Esophagus (tissue), 2 donors: ENCODE results near the gene LRRK1. TPM values are rescaled to one million over a fixed set of nuclear protein-coding genes. Genes with fewer than 3 reads are reported as not detected.
A peak's percentile ranks its signal among the peaks of the same experiment; 100 is the strongest.

Experiments used
- H3K27ac ChIP-seq, 2 donors: one replicate each; pipeline ENCODE4 v1.5.1; 2013; ENCODE audit warnings: low read depth in 2 of 2, mild to moderate bottlenecking in 2 of 2, inconsistent platforms in 1 of 2, low read length in 1 of 2, moderate library complexity in 1 of 2
- H3K27me3 ChIP-seq, 2 donors: one replicate each; pipeline ENCODE4 v1.6.1; 2013; ENCODE audit warnings: low read length in 2 of 2, control low read depth in 1 of 2, mild to moderate bottlenecking in 1 of 2; ENCODE audit not compliant: insufficient read depth in 2 of 2, control insufficient read depth in 1 of 2
- H3K36me3 ChIP-seq, 2 donors: one replicate each; pipeline ENCODE4 v1.6.1; 2013; ENCODE audit warnings: low read length in 1 of 2; ENCODE audit not compliant: control insufficient read depth in 2 of 2, insufficient read depth in 2 of 2
- H3K4me1 ChIP-seq, 2 donors: one replicate each; pipeline ENCODE4 v1.6.1; 2013; ENCODE audit warnings: low read length in 1 of 2; ENCODE audit not compliant: control insufficient read depth in 2 of 2, insufficient read depth in 2 of 2
- H3K4me3 ChIP-seq, 2 donors: one replicate each; pipeline ENCODE4 v1.5.1; 2013; ENCODE audit warnings: low read length in 2 of 2, mild to moderate bottlenecking in 2 of 2, low read depth in 1 of 2, moderate library complexity in 1 of 2
- H3K9me3 ChIP-seq, 2 donors: one replicate each; pipeline ENCODE4 v1.6.1; 2013; ENCODE audit warnings: mild to moderate bottlenecking in 2 of 2, low read depth in 1 of 2, low read length in 1 of 2, moderate library complexity in 1 of 2; ENCODE audit not compliant: control insufficient read depth in 2 of 2, insufficient read depth in 1 of 2
- WGBS, 2 donors: extraction: QIAGEN DNeasy Blood & Tissue Kit; methylation state at CpG; one replicate each; pipeline ENCODE4 v1.1.7; 2013; 5-methylcytosine and 5-hydroxymethylcytosine counted together
- polyA plus RNA-seq, 2 donors: library from polyadenylated mRNA; stranded (reverse); fragments of 200-250 nt; gene quantifications; one replicate each; pipeline ENCODE4 v1.2.3, GENCODE V29; 2013
- donor health status: healthy with polysubstance abuse.
- donor health status: Bipolar disorder and iron deficiency.

Gene LRRK1
- polyA plus RNA-seq, 2 donors = 4.4 to 7.0 TPM

- Histone ChIP-seq H3K4me3 (no peak overlapping the region), H3K36me3 (peaks cover 0 to 37% of the 10 kb centered on the region in 2 donors), H3K4me1 (peaks cover 0 to 1% of the 10 kb centered on the region in 2 donors), H3K9me3 (no peaks in the 10 kb centered on the region), H3K27ac (no peak overlapping the region), H3K27me3 (no peaks in the 10 kb centered on the region)
- WGBS, 2 donors = 83 to 90% methylated on average over 9 of the region's 9 CpGs
Observed at GRCh38 chr15:101063212-101063611, 144.1 kb downstream of the LRRK1 start.

GRCh38 chr15:101063891-101064794 is 145.0 kb downstream of the LRRK1 start:
- WGBS, 2 donors = 76 to 78% methylated on average over 30 of the region's 30 CpGs
- Histone ChIP-seq H3K4me3 (no peak overlapping the region), H3K27ac (no peak overlapping the region), H3K9me3 (no peaks in the 10 kb centered on the region), H3K27me3 (no peaks in the 10 kb centered on the region), H3K36me3 (peaks cover 0 to 37% of the 10 kb centered on the region in 2 donors), H3K4me1 (peaks cover 0 to 1% of the 10 kb centered on the region in 2 donors)

- Histone ChIP-seq H3K27me3 (no peaks in the 10 kb centered on the region), H3K36me3 (peaks cover 0 to 34% of the 10 kb centered on the region in 2 donors), H3K4me1 (peaks cover 0 to 1% of the 10 kb centered on the region in 2 donors), H3K27ac (no peak overlapping the region), H3K9me3 (no peaks in the 10 kb centered on the region), H3K4me3 (no peak overlapping the region)
- WGBS, 2 donors = 95 to 96% methylated on average over 19 of the region's 19 CpGs
Observed at GRCh38 chr15:101064795-101065569, 145.8 kb downstream of the LRRK1 start.

GRCh38 chr15:101065570-101066221 is 146.5 kb downstream of the LRRK1 start:
- no peak overlapping the region for H3K27ac ChIP-seq
- no peaks in the 10 kb centered on the region for H3K9me3 ChIP-seq
- WGBS, 2 donors = 88 to 91% methylated on average over 28 of the region's 28 CpGs
- no peak overlapping the region for H3K4me3 ChIP-seq
- no peaks in the 10 kb centered on the region for H3K27me3 ChIP-seq
- peaks cover 0 to 1% of the 10 kb centered on the region in 2 donors for H3K4me1 ChIP-seq
- H3K36me3 ChIP-seq = peaks cover 0 to 30% of the 10 kb centered on the region in 2 donors

- WGBS, 2 donors = 83 to 92% methylated on average over 26 of the region's 26 CpGs
- H3K9me3 ChIP-seq = no peaks in the 10 kb centered on the region
- no peak overlapping the region for H3K4me3 ChIP-seq
- H3K27me3 ChIP-seq = no peaks in the 10 kb centered on the region
- H3K4me1 ChIP-seq = peaks cover 0 to 1% of the 10 kb centered on the region in 2 donors
- H3K36me3 ChIP-seq = peaks cover 0 to 27% of the 10 kb centered on the region in 2 donors
- no peak overlapping the region for H3K27ac ChIP-seq
Observed at GRCh38 chr15:101066501-101067408, 147.6 kb downstream of the LRRK1 start.

GRCh38 chr15:101067660-101068522 is 148.7 kb downstream of the LRRK1 start:
- no peak overlapping the region for H3K4me3 ChIP-seq
- WGBS, 2 donors = 89 to 91% methylated on average over 14 of the region's 14 CpGs
- peaks cover 0 to 1% of the 10 kb centered on the region in 2 donors for H3K4me1 ChIP-seq
- H3K36me3 ChIP-seq = peaks cover 0 to 21% of the 10 kb centered on the region in 2 donors
- no peak overlapping the region for H3K27ac ChIP-seq
- H3K27me3 ChIP-seq = no peaks in the 10 kb centered on the region
- no peaks in the 10 kb centered on the region for H3K9me3 ChIP-seq

- H3K36me3 ChIP-seq = peaks cover 0 to 19% of the 10 kb centered on the region in 2 donors
- H3K9me3 ChIP-seq = no peaks in the 10 kb centered on the region
- H3K4me1 ChIP-seq = peaks cover 0 to 1% of the 10 kb centered on the region in 2 donors
Observed at GRCh38 chr15:101068523-101068960, 149.4 kb downstream of the LRRK1 start.

GRCh38 chr15:101068961-101069653 is 149.9 kb downstream of the LRRK1 start:
- Histone ChIP-seq H3K4me3 (no peak overlapping the region), H3K27me3 (no peaks in the 10 kb centered on the region), H3K9me3 (no peaks in the 10 kb centered on the region), H3K4me1 (peaks cover 0 to 1% of the 10 kb centered on the region in 2 donors), H3K27ac (peak overlapping the region in 1 of 2 donors; percentile 1), H3K36me3 (peaks cover 0 to 15% of the 10 kb centered on the region in 2 donors)
- WGBS, 2 donors = 58 to 68% methylated on average over 15 of the region's 15 CpGs

More at GRCh38 chr15:101068523-101068960, 149.4 kb downstream of the LRRK1 start:
- H3K4me3 ChIP-seq = no peak overlapping the region
- H3K27me3 ChIP-seq = no peaks in the 10 kb centered on the region
- H3K27ac ChIP-seq = peak overlapping the region in 1 of 2 donors; percentile 1
- WGBS, 2 donors = 78 to 80% methylated on average over 11 of the region's 11 CpGs
